GM23248 (cell line): ENCODE results near the gene ARHGAP26. TPM values are rescaled to one million over a fixed set of nuclear protein-coding genes. Genes with fewer than 3 reads are reported as not detected.

Experiments used
- DNase-seq: peaks from one replicate; pipeline ENCODE4 v3.0.0-alpha.2; 2015
- H2AFZ ChIP-seq: fragments of 200-600 bp; sonication (generic); 2 replicates; pipeline ENCODE4 v1.6.1; 2016; ENCODE audit warnings: antibody characterized with exemption
- H3F3A ChIP-seq: fragments of 200-600 bp; sonication (generic); 2 replicates; pipeline ENCODE4 v1.6.1; 2016; ENCODE audit warnings: mild to moderate bottlenecking, antibody characterized with exemption, mixed run types; ENCODE audit not compliant: insufficient read depth
- H3K27ac ChIP-seq: fragments of 200-600 bp; sonication (generic); 2 replicates; pipeline ENCODE4 v1.5.1; 2016; ENCODE audit warnings: mild to moderate bottlenecking
- H3K27me3 ChIP-seq: fragments of 200-600 bp; sonication (generic); replicated peaks from 2 replicates; pipeline ENCODE4 v1.6.1; 2016; ENCODE audit warnings: mild to moderate bottlenecking; ENCODE audit not compliant: insufficient read depth
- H3K36me3 ChIP-seq: fragments of 200-600 bp; sonication (generic); 2 replicates; pipeline ENCODE4 v1.6.1; 2016; ENCODE audit warnings: low read depth, mild to moderate bottlenecking
- H3K4me1 ChIP-seq: fragments of 200-600 bp; sonication (generic); 2 replicates; pipeline ENCODE4 v1.6.1; 2016; ENCODE audit warnings: mild to moderate bottlenecking; ENCODE audit not compliant: insufficient read depth
- H3K4me2 ChIP-seq: fragments of 200-600 bp; sonication (generic); one replicate; pipeline ENCODE4 v1.6.1; 2016; ENCODE audit warnings: mild to moderate bottlenecking; ENCODE audit not compliant: unreplicated experiment
- H3K4me3 ChIP-seq: fragments of 200-600 bp; sonication (generic); 2 replicates; pipeline ENCODE4 v1.5.1; 2016; ENCODE audit warnings: mild to moderate bottlenecking
- H3K79me2 ChIP-seq: fragments of 200-600 bp; sonication (generic); 2 replicates; pipeline ENCODE4 v1.6.1; 2016; ENCODE audit warnings: mild to moderate bottlenecking; ENCODE audit not compliant: insufficient read depth
- H3K9ac ChIP-seq: fragments of 200-600 bp; sonication (generic); 2 replicates; pipeline ENCODE4 v1.6.1; 2016; ENCODE audit warnings: mild to moderate bottlenecking
- H3K9me2 ChIP-seq: fragments of 200-600 bp; sonication (generic); 2 replicates; pipeline ENCODE4 v1.6.1; 2016; ENCODE audit warnings: mixed run types, mild to moderate bottlenecking, moderate library complexity; ENCODE audit not compliant: insufficient read depth
- H3K9me3 ChIP-seq: fragments of 200-600 bp; sonication (generic); one replicate; pipeline ENCODE4 v1.6.1; 2017; ENCODE audit warnings: low read depth
- H4K20me1 ChIP-seq: fragments of 200-600 bp; sonication (generic); 2 replicates; pipeline ENCODE4 v1.6.0; 2016; ENCODE audit not compliant: insufficient read depth
- EZH2 ChIP-seq: fragments of 200-600 bp; sonication (generic); IDR thresholded peaks from 2 replicates; pipeline ENCODE4 v1.6.1; 2018; ENCODE audit warnings: antibody characterized with exemption, mild to moderate bottlenecking; ENCODE audit not compliant: insufficient read depth, poor library complexity, severe bottlenecking
- EZH2phosphoT487 ChIP-seq: fragments of 200-600 bp; sonication (generic); IDR thresholded peaks from 2 replicates; pipeline ENCODE4 v1.6.1; 2018; ENCODE audit warnings: antibody characterized with exemption, moderate library complexity, mild to moderate bottlenecking, low read depth; ENCODE audit not compliant: insufficient read depth
- WGBS, 2 experiments: methylation state at CpG; one replicate each; pipeline ENCODE4 v1.1.6; 2015 to 2017; ENCODE audit warnings: low lambda C conversion rate in 2 of 2, low coverage in 1 of 2; ENCODE audit errors: missing lambda C conversion rate in 2 of 2; 5-methylcytosine and 5-hydroxymethylcytosine counted together
- in situ Hi-C: fragments of 300-500 bp; cut with MboI; formaldehyde crosslinking; loops from 2 replicates; pipeline ENCODE4 v1.15.0; 2020
- polyA plus RNA-seq: library from polyadenylated mRNA; unstranded; fragments of >200 nt; fragmentation: Nextera tagmentation; extraction: Ambion mirVana; gene quantifications from 2 replicates; pipeline ENCODE4 v1.2.1, GENCODE V29; 2016
- total RNA-seq: library from RNA; depleted of rRNA; stranded (reverse); fragments of >200 nt; shearing (Covaris generic); gene quantifications from 2 replicates; pipeline ENCODE4 v1.2.3, GENCODE V29; 2014

ARHGAP26 gene
- total and polyA plus RNA-seq, 2 experiments from 2014 or later: 1.6 to 1.7 TPM

GRCh38 chr5:143188083-143188482 lies 417.9 kb downstream of the ARHGAP26 start:
- in situ Hi-C loops: no loop called here
- Histone ChIP-seq H3K4me3 (no peak overlapping the region), H3K36me3 (no peaks in the 10 kb centered on the region), H2AFZ (no peak overlapping the region), H3K27ac (no peak overlapping the region), H3K27me3 (no peaks in the 10 kb centered on the region), H3F3A (no peaks in the 10 kb centered on the region), H3K4me2 (no peak overlapping the region), H3K9ac (no peak overlapping the region), H3K9me2 (no peaks in the 10 kb centered on the region), H3K79me2 (no peaks in the 10 kb centered on the region), H3K4me1 (no peaks in the 10 kb centered on the region), H3K9me3 (no peaks in the 10 kb centered on the region), H4K20me1 (no peaks in the 10 kb centered on the region)
- no peak for TF ChIP-seq EZH2
- TF ChIP-seq EZH2phosphoT487: no peak
- DNase-seq: no peak
- 88 to 96% methylated on average over 2 of the region's 2 CpGs for WGBS, 2 experiments

GRCh38 chr5:143188692-143189091 lies 418.5 kb downstream of the ARHGAP26 start:
- whole genome bisulfite sequencing, 2 experiments: 74 to 88% methylated on average over 3 of the region's 3 CpGs
- in situ Hi-C loops: no loop called here
- no peak for DNase-seq

GRCh38 chr5:143190260-143190810 lies 420.2 kb downstream of the ARHGAP26 start:
- no peak overlapping the region for H2AFZ ChIP-seq
- no peaks in the 10 kb centered on the region for H4K20me1 ChIP-seq
- in situ Hi-C loops: no loop called here
- no peaks in the 10 kb centered on the region for H3K27me3 ChIP-seq
- H3F3A ChIP-seq: peaks cover 11% of the 10 kb centered on the region; the same call in 1 of the 2 replicates
- H3K9me2 ChIP-seq: no peaks in the 10 kb centered on the region
- no peak overlapping the region for H3K4me2 ChIP-seq
- H3K27ac ChIP-seq: no peak overlapping the region
- no peak for DNase-seq
- no peaks in the 10 kb centered on the region for H3K36me3 ChIP-seq
- no peak overlapping the region for H3K9ac ChIP-seq
- TF ChIP-seq EZH2phosphoT487: no peak
- H3K4me1 ChIP-seq: peaks cover 11% of the 10 kb centered on the region
- H3K79me2 ChIP-seq: no peaks in the 10 kb centered on the region
- no peak overlapping the region for H3K4me3 ChIP-seq
- H3K9me3 ChIP-seq: no peaks in the 10 kb centered on the region
- WGBS, 2 experiments: 68 to 72% methylated on average over 3 of the region's 3 CpGs

More at GRCh38 chr5:143188692-143189091, 418.5 kb downstream of the ARHGAP26 start:
- Histone ChIP-seq H3K4me3 (no peak overlapping the region), H3K4me2 (no peak overlapping the region), H3K9ac (no peak overlapping the region), H2AFZ (no peak overlapping the region), H3K9me3 (no peaks in the 10 kb centered on the region), H3K4me1 (no peaks in the 10 kb centered on the region), H4K20me1 (no peaks in the 10 kb centered on the region), H3K9me2 (no peaks in the 10 kb centered on the region), H3K79me2 (no peaks in the 10 kb centered on the region), H3K36me3 (no peaks in the 10 kb centered on the region), H3K27me3 (no peaks in the 10 kb centered on the region), H3F3A (no peaks in the 10 kb centered on the region), H3K27ac (no peak overlapping the region)
- TF ChIP-seq EZH2phosphoT487: no peak

- Histone ChIP-seq H3K27me3 (no peaks in the 10 kb centered on the region), H3F3A (peaks cover 14% of the 10 kb centered on the region), H3K9me3 (no peaks in the 10 kb centered on the region), H3K79me2 (no peaks in the 10 kb centered on the region), H3K4me3 (no peak overlapping the region), H2AFZ (no peak overlapping the region), H4K20me1 (no peaks in the 10 kb centered on the region), H3K9me2 (no peaks in the 10 kb centered on the region), H3K27ac (no peak overlapping the region), H3K36me3 (no peaks in the 10 kb centered on the region), H3K9ac (no peak overlapping the region), H3K4me1 (peaks cover 25% of the 10 kb centered on the region), H3K4me2 (no peak overlapping the region)
- in situ Hi-C loops: no loop called here
- no peak for TF ChIP-seq EZH2phosphoT487
- TF ChIP-seq EZH2: no peak
- no peak for DNase-seq
- WGBS, 2 experiments: 76 to 78% methylated on average over 4 of the region's 4 CpGs
Measured at GRCh38 chr5:143191720-143192119, 421.5 kb downstream of the ARHGAP26 start.
